IMR-90 (cell line): Measurements from ENCODE around the gene SERPINB13. TPM values are rescaled to one million over a fixed set of nuclear protein-coding genes. Genes with fewer than 3 reads are reported as not detected.

ENCODE experiments used
- ATAC-seq: fragments of 200-7000 bp; cut with Tn5 transposase; 2 replicates; pipeline ENCODE4 v1.9.1; 2020; ENCODE audit warnings: low read depth, mild to moderate bottlenecking, moderate library complexity
- BruUV-seq: library from RNA; stranded (reverse); fragments of 400-500 nt; replicated peaks from 2 replicates; lab custom pipeline; 2021; lab: Mats Ljungman, UMichigan
- CTCF ChIA-PET: fragments of 300-600 bp; formaldehyde crosslinking; extraction: SDS; loops from one replicate; lab custom pipeline; 2021; ENCODE audit warnings: antibody characterized with exemption; lab: Yijun Ruan, JAX
- POLR2A ChIA-PET: fragments of 300-600 bp; sonication (Branson Sonifier 250); formaldehyde crosslinking; loops from one replicate; lab custom pipeline; 2022; ENCODE audit warnings: antibody characterized with exemption; ENCODE audit not compliant: unreplicated experiment; lab: Charles Lee
- DNase-seq: peaks from one replicate; pipeline ENCODE4 v3.0.0; 2013
- H2AFZ ChIP-seq: replicated peaks from 2 replicates; pipeline ENCODE3; 2013; ENCODE audit warnings: low read length, mild to moderate bottlenecking; ENCODE audit not compliant: poor library complexity
- H2AK5ac ChIP-seq: 2 replicates; pipeline ENCODE4 v1.6.1; 2013; ENCODE audit warnings: low read depth, low read length, inconsistent platforms
- H2AK9ac ChIP-seq: replicated peaks from 2 replicates; pipeline ENCODE3; 2013; ENCODE audit warnings: mild to moderate bottlenecking, low read depth, low read length, moderate library complexity; ENCODE audit not compliant: poor library complexity
- H2BK120ac ChIP-seq: 2 replicates; pipeline ENCODE4 v1.6.1; 2013; ENCODE audit warnings: low read depth, low read length, inconsistent platforms
- H2BK15ac ChIP-seq: 3 replicates; pipeline ENCODE4 v1.6.1; 2013; ENCODE audit warnings: low read depth, low read length, inconsistent platforms
- H2BK20ac ChIP-seq: 2 replicates; pipeline ENCODE4 v1.6.1; 2013; ENCODE audit warnings: low read depth, mild to moderate bottlenecking, inconsistent platforms, low read length, moderate library complexity
- H2BK5ac ChIP-seq: 2 replicates; pipeline ENCODE4 v1.6.1; 2013; ENCODE audit warnings: mild to moderate bottlenecking, low read depth, low read length, inconsistent platforms; ENCODE audit not compliant: poor library complexity, severe bottlenecking
- H3K14ac ChIP-seq: replicated peaks from 2 replicates; pipeline ENCODE4 v1.6.1; 2013; ENCODE audit warnings: low read depth, low read length, inconsistent platforms
- H3K18ac ChIP-seq: 2 replicates; pipeline ENCODE4 v1.6.1; 2013; ENCODE audit warnings: low read depth, low read length, control low read depth
- H3K23ac ChIP-seq: 2 replicates; pipeline ENCODE4 v1.6.1; 2013; ENCODE audit warnings: low read depth, low read length, inconsistent platforms
- H3K27ac ChIP-seq: 2 replicates; pipeline ENCODE4 v1.5.1; 2013; ENCODE audit warnings: mild to moderate bottlenecking, control low read depth, low read length; ENCODE audit not compliant: insufficient read depth
- H3K27me3 ChIP-seq: 2 replicates; pipeline ENCODE4 v1.6.1; 2013; ENCODE audit warnings: low read length; ENCODE audit not compliant: control insufficient read depth, insufficient read depth
- H3K36me3 ChIP-seq: 2 replicates; pipeline ENCODE4 v1.6.1; 2013; ENCODE audit warnings: low read length, mixed read lengths; ENCODE audit not compliant: control insufficient read depth, insufficient read depth
- H3K4ac ChIP-seq: 2 replicates; pipeline ENCODE4 v1.6.1; 2013; ENCODE audit warnings: low read depth, low read length, inconsistent platforms
- H3K4me1 ChIP-seq: 2 replicates; pipeline ENCODE4 v1.6.1; 2013; ENCODE audit warnings: low read length, mixed read lengths; ENCODE audit not compliant: control insufficient read depth, insufficient read depth
- H3K4me2 ChIP-seq: 2 replicates; pipeline ENCODE4 v1.6.1; 2013; ENCODE audit warnings: low read depth, mild to moderate bottlenecking, control low read depth, low read length, moderate library complexity
- H3K4me3 ChIP-seq: 2 replicates; pipeline ENCODE4 v1.5.1; 2013; ENCODE audit warnings: low read depth, mild to moderate bottlenecking, control low read depth, low read length, moderate library complexity; ENCODE audit not compliant: insufficient read depth
- H3K56ac ChIP-seq: 2 replicates; pipeline ENCODE4 v1.6.1; 2013; ENCODE audit warnings: low read length, inconsistent platforms; ENCODE audit not compliant: insufficient read depth; ENCODE audit errors: extremely low read depth
- H3K79me1 ChIP-seq, 2 experiments: 2 replicates each; pipeline ENCODE4 v1.6.1; 2013; ENCODE audit warnings: low read length in 2 of 2, inconsistent platforms in 1 of 2, low read depth in 1 of 2
- H3K9ac ChIP-seq: 2 replicates; pipeline ENCODE4 v1.6.1; 2013; ENCODE audit warnings: low read depth, low read length, control low read depth
- H3K9me1 ChIP-seq: 2 replicates; pipeline ENCODE4 v1.6.1; 2013; ENCODE audit warnings: low read length, inconsistent platforms; ENCODE audit not compliant: insufficient read depth
- H3K9me3 ChIP-seq: 2 replicates; pipeline ENCODE4 v1.6.1; 2013; ENCODE audit warnings: low read length; ENCODE audit not compliant: control insufficient read depth, insufficient read depth
- H4K20me1 ChIP-seq: 2 replicates; pipeline ENCODE4 v1.6.1; 2013; ENCODE audit warnings: low read length, inconsistent platforms; ENCODE audit not compliant: insufficient read depth
- H4K5ac ChIP-seq: 2 replicates; pipeline ENCODE4 v1.6.1; 2013; ENCODE audit warnings: mild to moderate bottlenecking, low read depth, low read length, control low read depth
- H4K8ac ChIP-seq, 2 experiments: 2 replicates each; pipeline ENCODE4 v1.6.1; 2013; ENCODE audit warnings: low read depth in 2 of 2, low read length in 2 of 2, control low read depth in 1 of 2, inconsistent platforms in 1 of 2
- H4K91ac ChIP-seq: 2 replicates; pipeline ENCODE4 v1.6.1; 2013; ENCODE audit warnings: low read depth, low read length, inconsistent platforms; ENCODE audit not compliant: insufficient read depth
- BHLHE40 ChIP-seq: fragments of 150-350 bp; IDR thresholded peaks from 2 replicates; pipeline ENCODE4 v1.6.1; 2016; ENCODE audit warnings: mild to moderate bottlenecking, low read depth, low read length
- CEBPB ChIP-seq: IDR thresholded peaks from 2 replicates; pipeline ENCODE4 v1.6.1; 2012; ENCODE audit warnings: low read depth, low read length, improper control_type of control experiment
- CHD1 ChIP-seq: IDR thresholded peaks from 2 replicates; pipeline ENCODE4 v1.6.1; 2012; ENCODE audit warnings: low read depth, low read length, improper control_type of control experiment
- FOS ChIP-seq: fragments of 150-350 bp; IDR thresholded peaks from 2 replicates; pipeline ENCODE4 v1.6.1; 2016; ENCODE audit warnings: low read depth, low read length
- MAFK ChIP-seq: IDR thresholded peaks from 2 replicates; pipeline ENCODE4 v1.6.1; 2012; ENCODE audit warnings: low read depth, low read length, improper control_type of control experiment
- MAZ ChIP-seq: IDR thresholded peaks from 2 replicates; pipeline ENCODE4 v1.6.1; 2012; ENCODE audit warnings: low read depth, mild to moderate bottlenecking, low read length, improper control_type of control experiment, moderate library complexity, borderline replicate concordance
- MXI1 ChIP-seq: IDR thresholded peaks from 2 replicates; pipeline ENCODE4 v1.6.1; 2012; ENCODE audit warnings: low read depth, mild to moderate bottlenecking, low read length, moderate library complexity, borderline replicate concordance
- NFE2L2 ChIP-seq: fragments of 150-350 bp; IDR thresholded peaks from 2 replicates; pipeline ENCODE4 v1.6.1; 2016; ENCODE audit warnings: low read depth, mild to moderate bottlenecking, low read length
- POLR2A ChIP-seq: IDR thresholded peaks from 2 replicates; pipeline ENCODE4 v1.6.1; 2012; ENCODE audit warnings: mild to moderate bottlenecking, low read depth, low read length
- RAD21 ChIP-seq: IDR thresholded peaks from 2 replicates; pipeline ENCODE4 v1.6.1; 2012; ENCODE audit warnings: low read length, improper control_type of control experiment
- RCOR1 ChIP-seq: IDR thresholded peaks from 2 replicates; pipeline ENCODE4 v1.6.1; 2012; ENCODE audit warnings: mild to moderate bottlenecking, low read length, improper control_type of control experiment; ENCODE audit not compliant: insufficient replicate concordance
- RFX5 ChIP-seq: IDR thresholded peaks from 2 replicates; pipeline ENCODE4 v1.8.0; 2012; ENCODE audit warnings: low read depth, mild to moderate bottlenecking, low read length, moderate library complexity
- SMC3 ChIP-seq: fragments of 150-350 bp; IDR thresholded peaks from 2 replicates; pipeline ENCODE4 v1.6.1; 2016; ENCODE audit warnings: low read depth, mild to moderate bottlenecking, antibody characterized with exemption, low read length, moderate library complexity
- WGBS, 2 experiments: methylation state at CpG; one replicate each; pipeline versions ENCODE4 v1.1.5 to v1.1.7; 2013; ENCODE audit warnings: missing lambda C conversion rate in 2 of 2; ENCODE audit not compliant: insufficient read length in 1 of 2; ENCODE audit errors: extremely low coverage in 2 of 2; 5-methylcytosine and 5-hydroxymethylcytosine counted together
- dilution Hi-C: fragments of 300-500 bp; cut with HindIII; formaldehyde crosslinking; loops from one replicate; pipeline ENCODE4 v1.14.3; 2018; ENCODE audit warnings: low sequenced_read_pairs; ENCODE audit not compliant: unreplicated experiment
- in situ Hi-C: fragments of 300-500 bp; cut with MboI; formaldehyde crosslinking; loops from 3 replicates; pipeline ENCODE4 v1.14.3; 2019; ENCODE audit warnings: low sequenced_read_pairs, inconsistent platforms, mixed read lengths
- intact Hi-C: fragments of 100-400 bp; cut with micrococcal nuclease; formaldehyde crosslinking; loops from 2 replicates; pipeline ENCODE4 v1.10.0; 2022
- polyA plus RNA-seq, 3 experiments: library from polyadenylated mRNA; depleted of rRNA; stranded (reverse); fragments of >200 nt; gene quantifications; 2 replicates each; pipeline ENCODE4 v1.2.3, GENCODE V29; 2012; ENCODE audit warnings: low replicate concordance in 1 of 3
- total RNA-seq: library from RNA; depleted of rRNA; stranded (reverse); fragments of >200 nt; gene quantifications from 2 replicates; pipeline ENCODE4 v1.2.3, GENCODE V29; 2012
- TF ChIP-seq, protein P1 (sequence below): fragments of 150-350 bp; IDR thresholded peaks from 2 replicates; pipeline ENCODE4 v1.6.1; 2017; ENCODE audit warnings: mild to moderate bottlenecking, antibody characterized with exemption, low read length, low read depth
- TF ChIP-seq, protein P2 (sequence below): fragments of 150-350 bp; IDR thresholded peaks from 2 replicates; pipeline ENCODE4 v1.6.1; 2016; ENCODE audit warnings: low read depth, mild to moderate bottlenecking, low read length, moderate library complexity, borderline replicate concordance
- TF ChIP-seq, protein P3 (sequence below): conservative IDR thresholded peaks from 2 replicates; pipeline ENCODE4 v1.5.1; 2012; ENCODE audit warnings: mild to moderate bottlenecking, low read depth, low read length, improper control_type of control experiment

SERPINB13 gene
- total and polyA plus RNA-seq, 2 of the 4 experiments (the other 2 are of a cell fraction): not detected

GRCh38 chr18:63596964-63597363, 9.8 kb downstream of the SERPINB13 start:
- DNase-seq (no peak), ATAC-seq (no peak)
- Histone ChIP-seq H2AFZ (no peak overlapping the region), H2BK20ac (no peak overlapping the region), H3K4me3 (no peak overlapping the region), H3K79me1 (no peaks in the 10 kb centered on the region), H3K14ac (no peak overlapping the region), H3K56ac (no peak overlapping the region), H3K4me1 (no peaks in the 10 kb centered on the region), H3K9me1 (no peaks in the 10 kb centered on the region), H3K9me3 (no peaks in the 10 kb centered on the region), H4K8ac (no peak overlapping the region), H2AK5ac (no peak overlapping the region), H3K27ac (no peak overlapping the region), H3K4me2 (no peak overlapping the region), H3K18ac (no peak overlapping the region), H2BK5ac (no peak overlapping the region), H4K20me1 (no peaks in the 10 kb centered on the region), H2BK120ac (no peak overlapping the region), H2AK9ac (no peak overlapping the region), H4K91ac (no peak overlapping the region), H2BK15ac (no peak overlapping the region), H3K27me3 (no peaks in the 10 kb centered on the region; the same call in 1 of the 2 replicates), H3K23ac (no peak overlapping the region), H3K36me3 (no peaks in the 10 kb centered on the region), H3K4ac (no peak overlapping the region), H3K9ac (no peak overlapping the region), H4K5ac (no peak overlapping the region)
- no TSS peak for BruUV-seq
- no peak for TF ChIP-seq RAD21
- TF ChIP-seq, protein P1, sequence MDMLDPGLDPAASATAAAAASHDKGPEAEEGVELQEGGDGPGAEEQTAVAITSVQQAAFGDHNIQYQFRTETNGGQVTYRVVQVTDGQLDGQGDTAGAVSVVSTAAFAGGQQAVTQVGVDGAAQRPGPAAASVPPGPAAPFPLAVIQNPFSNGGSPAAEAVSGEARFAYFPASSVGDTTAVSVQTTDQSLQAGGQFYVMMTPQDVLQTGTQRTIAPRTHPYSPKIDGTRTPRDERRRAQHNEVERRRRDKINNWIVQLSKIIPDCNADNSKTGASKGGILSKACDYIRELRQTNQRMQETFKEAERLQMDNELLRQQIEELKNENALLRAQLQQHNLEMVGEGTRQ: no peak
- no peak for TF ChIP-seq RCOR1
- TF ChIP-seq MAFK: no peak
- TF ChIP-seq, protein P2, sequence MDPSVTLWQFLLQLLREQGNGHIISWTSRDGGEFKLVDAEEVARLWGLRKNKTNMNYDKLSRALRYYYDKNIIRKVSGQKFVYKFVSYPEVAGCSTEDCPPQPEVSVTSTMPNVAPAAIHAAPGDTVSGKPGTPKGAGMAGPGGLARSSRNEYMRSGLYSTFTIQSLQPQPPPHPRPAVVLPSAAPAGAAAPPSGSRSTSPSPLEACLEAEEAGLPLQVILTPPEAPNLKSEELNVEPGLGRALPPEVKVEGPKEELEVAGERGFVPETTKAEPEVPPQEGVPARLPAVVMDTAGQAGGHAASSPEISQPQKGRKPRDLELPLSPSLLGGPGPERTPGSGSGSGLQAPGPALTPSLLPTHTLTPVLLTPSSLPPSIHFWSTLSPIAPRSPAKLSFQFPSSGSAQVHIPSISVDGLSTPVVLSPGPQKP: no peak
- TF ChIP-seq NFE2L2: no peak
- no peak for TF ChIP-seq CHD1
- no peak for TF ChIP-seq MXI1
- TF ChIP-seq POLR2A: no peak
- no peak for TF ChIP-seq SMC3
- no peak for TF ChIP-seq BHLHE40
- no peak for TF ChIP-seq MAZ
- TF ChIP-seq, protein P3, sequence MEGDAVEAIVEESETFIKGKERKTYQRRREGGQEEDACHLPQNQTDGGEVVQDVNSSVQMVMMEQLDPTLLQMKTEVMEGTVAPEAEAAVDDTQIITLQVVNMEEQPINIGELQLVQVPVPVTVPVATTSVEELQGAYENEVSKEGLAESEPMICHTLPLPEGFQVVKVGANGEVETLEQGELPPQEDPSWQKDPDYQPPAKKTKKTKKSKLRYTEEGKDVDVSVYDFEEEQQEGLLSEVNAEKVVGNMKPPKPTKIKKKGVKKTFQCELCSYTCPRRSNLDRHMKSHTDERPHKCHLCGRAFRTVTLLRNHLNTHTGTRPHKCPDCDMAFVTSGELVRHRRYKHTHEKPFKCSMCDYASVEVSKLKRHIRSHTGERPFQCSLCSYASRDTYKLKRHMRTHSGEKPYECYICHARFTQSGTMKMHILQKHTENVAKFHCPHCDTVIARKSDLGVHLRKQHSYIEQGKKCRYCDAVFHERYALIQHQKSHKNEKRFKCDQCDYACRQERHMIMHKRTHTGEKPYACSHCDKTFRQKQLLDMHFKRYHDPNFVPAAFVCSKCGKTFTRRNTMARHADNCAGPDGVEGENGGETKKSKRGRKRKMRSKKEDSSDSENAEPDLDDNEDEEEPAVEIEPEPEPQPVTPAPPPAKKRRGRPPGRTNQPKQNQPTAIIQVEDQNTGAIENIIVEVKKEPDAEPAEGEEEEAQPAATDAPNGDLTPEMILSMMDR: no peak
- no peak for TF ChIP-seq CEBPB
- TF ChIP-seq FOS: no peak
- TF ChIP-seq RFX5: no peak
- ChIA-PET CTCF (no interaction called here), POLR2A (no interaction called here)
- WGBS, 2 experiments: 68% methylated on average over 13 of the region's 14 CpGs; no CpG with 5 or more reads in 1 of the 2 experiments
- intact Hi-C loops: no loop called here
- dilution Hi-C loops: no loop called here
- in situ Hi-C loops: no loop called here
